GM19328 (cell line): ENCODE data around the gene DDX47.
"Not testable (repeated sequence)": the region's sequence is repeated elsewhere in the genome, so short reads cannot be mapped to it uniquely, and the experiment has no call there.

ENCODE experiments used
- ATAC-seq: cut with Tn5 transposase; IDR thresholded peaks from one replicate; pipeline ENCODE4 v1.9.1; 2021; ENCODE audit warnings: mild to moderate bottlenecking, moderate library complexity; ENCODE audit not compliant: unreplicated experiment

Gene DDX47

DNA sequence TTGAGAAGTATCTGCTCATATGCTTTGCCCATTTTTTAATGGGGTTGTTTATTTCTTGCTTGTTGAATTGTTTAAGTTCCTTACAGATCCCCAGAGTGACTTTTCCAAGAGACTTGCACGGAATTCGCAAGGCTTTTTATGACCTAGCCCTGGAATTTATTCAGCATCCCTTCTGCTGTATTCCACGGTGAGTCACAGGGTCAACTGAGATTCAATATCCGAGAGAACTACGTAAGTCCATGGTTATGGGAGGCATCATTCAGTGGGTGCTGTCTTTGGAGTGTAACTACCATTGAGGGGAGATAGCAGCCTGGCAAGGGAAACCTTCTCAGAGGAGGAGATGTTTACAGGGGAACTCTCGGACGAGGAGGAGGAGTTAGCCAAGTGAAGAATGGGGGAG lies 57.3 kb downstream of the DDX47 start:
- no peak for ATAC-seq

DNA sequence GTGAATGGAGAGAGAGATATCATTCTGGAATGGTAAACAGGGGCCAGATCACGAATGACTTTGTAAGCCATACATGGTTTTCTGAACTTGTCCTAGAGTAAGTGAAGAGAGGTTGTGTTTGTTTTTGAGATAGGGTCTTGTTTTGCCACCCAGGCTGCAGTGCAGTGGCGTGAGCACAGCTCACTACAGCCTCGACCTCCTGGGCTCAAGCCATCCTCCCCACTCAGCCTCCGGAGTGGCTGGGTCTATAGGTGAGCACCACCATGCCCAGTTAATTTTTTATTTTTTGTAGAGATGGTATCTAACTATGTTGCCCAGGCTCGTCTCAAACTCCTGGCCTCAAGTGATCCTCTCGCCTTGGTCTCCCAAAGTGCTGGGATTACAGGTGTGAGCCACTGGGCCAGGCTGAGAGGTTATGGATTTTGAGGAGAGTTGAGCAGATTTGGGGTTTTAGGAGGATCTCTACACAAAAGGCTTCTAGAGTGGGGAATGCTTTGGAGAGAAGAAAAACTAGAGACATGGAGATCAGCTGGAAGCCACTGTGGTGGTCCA lies 58.5 kb downstream of the DDX47 start:
- ATAC-seq: no peak

DNA sequence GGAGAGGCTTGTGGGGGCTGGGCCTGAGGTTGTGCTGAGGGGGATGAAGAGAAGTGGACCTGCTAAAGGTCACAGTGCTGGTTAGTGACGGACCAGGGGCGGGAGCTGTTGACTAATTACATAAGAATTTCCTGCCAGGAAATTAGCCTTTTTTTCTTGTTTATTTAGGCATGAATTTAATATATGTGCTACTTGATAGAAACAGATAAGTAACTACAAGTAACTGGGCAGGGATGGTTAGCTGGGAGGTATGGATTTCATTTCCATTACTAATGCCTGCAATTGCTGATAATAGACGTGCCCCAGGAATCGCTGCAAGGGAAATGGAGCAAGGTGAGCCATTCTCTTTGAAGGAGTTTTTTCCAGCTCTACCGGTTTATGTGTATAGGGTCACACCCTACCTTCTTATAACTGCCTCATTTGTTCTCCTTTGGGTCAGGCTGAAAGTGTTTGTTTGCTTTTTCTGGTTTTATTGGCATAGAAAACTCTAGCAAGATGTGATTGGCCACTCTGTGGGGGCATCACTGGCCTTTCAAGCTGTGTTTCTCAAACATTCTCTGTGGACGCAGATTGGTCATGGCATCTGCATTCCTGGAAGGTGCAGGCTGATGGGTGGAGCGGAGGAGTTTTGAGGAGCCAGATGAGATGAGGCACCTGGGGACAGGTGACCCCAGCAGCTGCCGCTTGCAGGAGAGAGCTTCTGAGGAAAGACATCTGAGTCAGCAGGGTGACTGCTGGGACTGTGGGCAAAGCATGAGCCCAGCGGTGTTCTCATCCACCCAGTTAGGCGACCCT lies 59.2 kb downstream of the DDX47 start:
- ATAC-seq: no peak

DNA sequence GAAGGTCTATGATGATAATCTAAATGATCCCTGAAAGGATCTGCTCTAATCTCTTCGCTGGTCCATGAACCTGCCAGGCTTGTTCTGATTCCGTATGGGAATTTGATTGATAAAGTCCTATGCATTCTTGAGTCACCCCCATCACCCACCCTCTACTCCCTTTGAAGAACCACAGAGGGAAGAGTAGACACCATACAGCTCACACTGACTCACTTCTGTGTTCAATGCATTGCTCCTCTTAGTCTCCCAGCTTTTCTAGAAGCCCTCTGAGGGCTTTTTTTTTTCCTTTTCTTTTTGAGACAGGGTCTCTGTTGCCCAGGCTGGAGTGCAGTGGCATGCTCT lies 59.8 kb downstream of the DDX47 start:
- no peak for ATAC-seq

DNA sequence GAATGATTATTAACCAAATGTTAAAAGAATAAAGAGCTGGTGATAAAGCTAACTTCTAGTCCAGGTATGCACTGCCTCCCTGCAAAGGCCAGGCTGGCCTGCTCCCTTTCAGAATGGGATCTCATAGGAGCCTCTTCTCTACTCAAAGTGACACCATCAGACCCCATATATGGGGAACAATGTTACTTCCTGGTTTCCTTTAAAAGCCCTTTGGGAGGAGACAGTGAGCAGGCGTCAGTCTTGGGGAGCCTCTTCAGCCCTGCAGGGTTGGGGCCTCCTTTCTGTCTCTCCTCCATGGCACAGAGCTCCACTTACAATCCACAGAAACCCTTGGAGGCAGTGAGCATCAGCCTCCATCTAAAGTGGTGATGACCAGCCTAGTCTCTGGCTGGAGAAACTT lies 60.9 kb downstream of the DDX47 start:
- no peak for ATAC-seq

DNA sequence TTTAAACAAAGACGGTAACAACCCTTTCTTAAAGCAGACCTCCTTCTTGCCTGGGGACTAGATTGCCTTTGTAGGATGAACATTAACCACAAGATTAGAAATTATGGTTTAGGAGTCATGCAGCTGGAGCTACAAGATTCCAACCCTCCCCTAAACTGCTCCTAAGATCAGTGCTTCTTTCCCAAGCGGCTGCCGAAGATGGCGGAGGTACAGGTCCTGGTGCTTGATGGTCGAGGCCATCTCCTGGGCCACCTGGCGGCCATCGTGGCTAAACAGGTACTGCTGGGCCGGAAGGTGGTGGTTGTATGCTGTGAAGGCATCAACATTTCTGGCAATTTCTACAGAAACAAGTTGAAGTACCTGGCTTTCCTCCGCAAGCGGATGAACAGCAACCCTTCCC lies 62.2 kb downstream of the DDX47 start:
- ATAC-seq: not testable (repeated sequence)

DNA sequence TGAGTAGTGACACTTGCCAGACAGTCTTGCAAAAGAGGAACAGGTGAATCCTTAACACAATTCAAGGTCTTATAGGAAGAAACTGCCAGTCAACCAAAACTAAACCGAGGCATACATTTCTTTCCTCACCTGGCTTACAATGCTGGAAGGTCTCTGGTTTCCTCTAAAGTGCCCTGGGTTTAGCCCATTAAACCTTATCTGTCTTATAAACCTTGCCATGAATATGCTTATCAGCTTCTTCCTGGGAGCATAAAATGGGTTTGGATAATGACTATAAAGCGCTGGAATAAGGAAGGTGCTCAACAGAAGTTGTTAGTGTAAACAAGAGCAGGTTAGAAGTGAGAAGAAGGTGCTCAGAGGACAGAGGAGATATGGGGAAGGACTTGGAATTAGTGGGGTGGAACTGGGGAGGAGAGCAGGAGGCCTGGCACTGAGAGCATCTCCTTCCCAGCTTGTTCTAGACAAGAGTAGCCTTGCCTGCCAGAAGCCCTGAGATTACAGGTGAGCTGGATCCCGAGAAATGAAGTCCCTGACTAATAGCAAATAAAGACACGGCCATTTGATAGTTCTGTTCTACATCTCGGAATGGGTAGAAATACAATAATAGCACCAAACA lies 64.1 kb downstream of the DDX47 start:
- no peak for ATAC-seq

DNA sequence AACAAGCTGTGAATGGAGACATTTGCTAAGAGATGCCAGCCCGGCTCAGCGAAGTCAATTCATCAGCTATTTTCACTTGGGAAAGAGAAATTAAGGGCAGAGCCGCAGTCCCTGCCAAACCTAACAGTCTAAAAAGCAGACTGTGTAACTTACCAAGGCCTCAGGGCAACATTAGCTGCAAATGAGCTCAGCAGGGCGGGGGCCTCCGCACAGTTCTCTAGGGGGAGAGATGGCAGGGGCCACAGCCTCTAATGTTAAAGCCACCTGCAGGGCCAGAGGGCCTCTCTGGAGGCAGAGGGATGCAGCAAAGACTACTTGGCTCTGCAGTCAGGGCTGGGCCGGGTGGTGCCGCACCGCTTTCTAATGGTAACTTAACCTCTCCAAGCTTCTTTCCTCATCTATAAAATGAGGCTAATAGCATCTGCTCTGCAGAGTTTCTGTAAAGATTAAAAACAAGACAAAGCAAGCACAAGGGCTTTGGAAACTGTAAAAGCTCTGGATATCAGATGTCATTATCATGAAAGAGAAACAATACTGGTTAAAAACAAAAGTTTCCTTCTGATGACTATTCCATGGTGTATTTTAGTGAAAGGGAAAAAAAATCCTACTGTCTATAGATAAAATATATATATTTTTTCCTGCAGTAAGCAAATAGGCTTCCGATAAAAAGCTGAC lies 64.8 kb downstream of the DDX47 start:
- no peak for ATAC-seq
